Activated naive CD4-positive, alpha-beta T cell treated with anti-CD3 and anti-CD28 coated beads, Interleukin-2, amount 50 U/mL, for 16 hours (primary cell): Measurements from ENCODE around the gene DIP2C.
"Not testable (repeated sequence)": the region's sequence is repeated elsewhere in the genome, so short reads cannot be mapped to it uniquely, and the experiment has no call there.

ENCODE experiments used
- DNase-seq: peaks from one replicate; pipeline ENCODE4 v3.0.0-alpha.2; 2020

Gene DIP2C

GRCh38 chr10:590721-591120 lies 98.7 kb downstream of the DIP2C start:
- DNase-seq: no peak

- no peak for DNase-seq
These were observed 99.3 kb downstream of the DIP2C start for GRCh38 chr10:589961-590680.

GRCh38 chr10:588246-589165 lies 101.0 kb downstream of the DIP2C start:
- DNase-seq: no peak

GRCh38 chr10:586716-587115 lies 102.8 kb downstream of the DIP2C start:
- no peak for DNase-seq

GRCh38 chr10:586151-586550 lies 103.3 kb downstream of the DIP2C start:
- DNase-seq: no peak

- no peak for DNase-seq
These were observed 104.0 kb downstream of the DIP2C start for GRCh38 chr10:585502-585901.

- DNase-seq: not testable (repeated sequence)
These were observed 104.8 kb downstream of the DIP2C start for GRCh38 chr10:584497-585290.

GRCh38 chr10:583433-583832 lies 106.0 kb downstream of the DIP2C start:
- no peak for DNase-seq

GRCh38 chr10:581776-582330 lies 107.6 kb downstream of the DIP2C start:
- no peak for DNase-seq

- DNase-seq: no peak
These were observed 108.7 kb downstream of the DIP2C start for GRCh38 chr10:580778-581177.

GRCh38 chr10:576130-576465 lies 113.4 kb downstream of the DIP2C start:
- no peak for DNase-seq

GRCh38 chr10:575402-576129 lies 113.9 kb downstream of the DIP2C start:
- DNase-seq: no peak

- no peak for DNase-seq
These were observed 116.8 kb downstream of the DIP2C start for GRCh38 chr10:572696-573095.

GRCh38 chr10:571688-572451 lies 117.6 kb downstream of the DIP2C start:
- no peak for DNase-seq

- DNase-seq: no peak
These were observed 118.3 kb downstream of the DIP2C start for GRCh38 chr10:571166-571565.

- no peak for DNase-seq
These were observed 118.8 kb downstream of the DIP2C start for GRCh38 chr10:570628-571163.

- no peak for DNase-seq
These were observed 119.4 kb downstream of the DIP2C start for GRCh38 chr10:569961-570627.

GRCh38 chr10:568848-569247 lies 120.6 kb downstream of the DIP2C start:
- no peak for DNase-seq

- DNase-seq: no peak
These were observed 121.6 kb downstream of the DIP2C start for GRCh38 chr10:567869-568268.

- no peak for DNase-seq
These were observed 123.1 kb downstream of the DIP2C start for GRCh38 chr10:566241-566885.
